Neutrophil (primary cell): ENCODE results near the gene APOBEC4.
A peak's percentile ranks its signal among the peaks of the same experiment; 100 is the strongest.
"Not testable (repeated sequence)": the region's sequence is repeated elsewhere in the genome, so short reads cannot be mapped to it uniquely, and the experiment has no call there.

Experiments
- H3K27ac ChIP-seq: fragments of 200-600 bp; sonication (generic); 2 replicates; pipeline ENCODE4 v1.5.1; 2016; ENCODE audit warnings: mild to moderate bottlenecking, moderate library complexity
- H3K27me3 ChIP-seq: fragments of 200-600 bp; sonication (generic); 2 replicates; pipeline ENCODE4 v1.6.0; 2016; ENCODE audit warnings: mild to moderate bottlenecking
- H3K36me3 ChIP-seq: fragments of 200-600 bp; sonication (generic); 2 replicates; pipeline ENCODE4 v1.5.1; 2017
- H3K4me1 ChIP-seq, 2 experiments: fragments of 200-600 bp in 1 of 2; sonication (generic) in 1 of 2; 1 replicate in 1 of 2; 2 replicates in 1 of 2; pipeline versions ENCODE4 v1.5.1 to v1.6.1; 2013 to 2016; ENCODE audit warnings: low read depth in 1 of 2, low read length in 1 of 2, mild to moderate bottlenecking in 1 of 2, moderate library complexity in 1 of 2; ENCODE audit not compliant: control insufficient read depth in 1 of 2, insufficient read depth in 1 of 2
- H3K4me3 ChIP-seq, 2 experiments: fragments of 200-600 bp in 1 of 2; sonication (generic) in 1 of 2; 1 replicate in 1 of 2; 2 replicates in 1 of 2; pipeline ENCODE4 v1.5.1; 2013 to 2016; ENCODE audit warnings: low read depth in 1 of 2, low read length in 1 of 2, mild to moderate bottlenecking in 1 of 2, moderate library complexity in 1 of 2
- H3K9me3 ChIP-seq: fragments of 200-600 bp; sonication (generic); 2 replicates; pipeline ENCODE4 v1.5.1; 2016
- TF ChIP-seq, protein P1 (sequence below): fragments of 200-600 bp; sonication (generic); IDR thresholded peaks from 2 replicates; pipeline ENCODE4 v1.5.1; 2016; ENCODE audit warnings: antibody characterized with exemption

The APOBEC4 gene

DNA sequence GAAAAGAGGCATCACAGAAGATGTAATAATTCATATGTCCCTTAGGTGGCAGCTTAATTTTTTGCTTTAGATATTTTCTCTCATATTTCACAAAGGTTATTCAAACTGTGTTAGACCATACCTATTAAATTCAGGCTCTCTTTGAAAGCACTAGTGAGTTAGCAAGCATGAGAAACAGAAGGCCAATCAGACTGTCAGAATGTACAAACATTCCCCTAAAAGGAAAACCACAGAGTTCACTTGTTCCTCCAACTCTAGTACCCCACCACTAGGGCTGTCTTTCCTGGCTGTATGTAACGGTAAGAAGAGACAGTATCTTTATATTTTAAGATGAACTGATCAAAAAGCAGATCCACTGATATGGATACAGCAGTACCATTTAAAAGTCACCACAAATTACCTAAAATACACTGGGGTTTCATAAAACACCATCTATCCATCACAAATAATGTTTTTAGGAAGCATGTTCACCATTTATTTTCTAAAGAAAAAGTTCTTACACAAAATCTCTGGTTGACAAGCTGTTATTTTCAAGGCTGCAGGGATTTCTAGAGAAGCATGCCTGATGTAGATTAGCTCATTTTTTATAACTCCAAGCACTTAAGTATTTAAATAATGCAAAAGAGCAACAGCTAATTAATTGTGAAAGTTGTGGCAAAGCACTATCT is 19.3 kb downstream of the APOBEC4 start:
- Histone ChIP-seq H3K27ac (peak overlapping the region; percentile 98), H3K9me3 (no peaks in the 10 kb centered on the region), H3K36me3 (peaks cover 42% of the 10 kb centered on the region), H3K4me3 (peak overlapping the region; percentile 71 to 77), H3K27me3 (peaks cover 2% of the 10 kb centered on the region), H3K4me1 (peaks cover 62 to 71% of the 10 kb centered on the region in 2 experiments)
- TF ChIP-seq, protein P1, sequence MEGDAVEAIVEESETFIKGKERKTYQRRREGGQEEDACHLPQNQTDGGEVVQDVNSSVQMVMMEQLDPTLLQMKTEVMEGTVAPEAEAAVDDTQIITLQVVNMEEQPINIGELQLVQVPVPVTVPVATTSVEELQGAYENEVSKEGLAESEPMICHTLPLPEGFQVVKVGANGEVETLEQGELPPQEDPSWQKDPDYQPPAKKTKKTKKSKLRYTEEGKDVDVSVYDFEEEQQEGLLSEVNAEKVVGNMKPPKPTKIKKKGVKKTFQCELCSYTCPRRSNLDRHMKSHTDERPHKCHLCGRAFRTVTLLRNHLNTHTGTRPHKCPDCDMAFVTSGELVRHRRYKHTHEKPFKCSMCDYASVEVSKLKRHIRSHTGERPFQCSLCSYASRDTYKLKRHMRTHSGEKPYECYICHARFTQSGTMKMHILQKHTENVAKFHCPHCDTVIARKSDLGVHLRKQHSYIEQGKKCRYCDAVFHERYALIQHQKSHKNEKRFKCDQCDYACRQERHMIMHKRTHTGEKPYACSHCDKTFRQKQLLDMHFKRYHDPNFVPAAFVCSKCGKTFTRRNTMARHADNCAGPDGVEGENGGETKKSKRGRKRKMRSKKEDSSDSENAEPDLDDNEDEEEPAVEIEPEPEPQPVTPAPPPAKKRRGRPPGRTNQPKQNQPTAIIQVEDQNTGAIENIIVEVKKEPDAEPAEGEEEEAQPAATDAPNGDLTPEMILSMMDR: peak; percentile 66

DNA sequence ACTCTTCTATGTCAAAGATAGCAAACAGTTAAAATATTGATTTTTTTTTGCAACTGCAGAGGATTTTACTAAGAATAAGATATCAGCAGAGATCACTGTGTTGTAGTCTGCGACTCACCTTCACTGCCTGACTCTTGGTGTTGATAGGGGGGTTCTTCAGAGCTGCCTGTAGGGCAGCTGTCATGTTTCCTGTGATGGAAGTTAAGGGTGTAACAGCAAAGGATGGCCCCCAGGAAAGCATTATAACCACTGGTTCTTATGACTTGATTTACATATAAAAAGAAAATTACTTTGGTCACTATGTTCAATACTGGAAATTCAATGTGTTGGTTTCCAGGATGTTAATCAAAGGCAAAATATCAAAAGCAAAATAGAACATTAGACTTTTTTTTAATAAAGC is 20.2 kb downstream of the APOBEC4 start:
- Histone ChIP-seq H3K27ac (peak overlapping the region; percentile 98), H3K4me3 (peak overlapping the region; percentile 71 to 77), H3K36me3 (peaks cover 50% of the 10 kb centered on the region), H3K27me3 (peaks cover 2% of the 10 kb centered on the region), H3K4me1 (peaks cover 63 to 73% of the 10 kb centered on the region in 2 experiments), H3K9me3 (no peaks in the 10 kb centered on the region)
- TF ChIP-seq, protein P1: no peak

DNA sequence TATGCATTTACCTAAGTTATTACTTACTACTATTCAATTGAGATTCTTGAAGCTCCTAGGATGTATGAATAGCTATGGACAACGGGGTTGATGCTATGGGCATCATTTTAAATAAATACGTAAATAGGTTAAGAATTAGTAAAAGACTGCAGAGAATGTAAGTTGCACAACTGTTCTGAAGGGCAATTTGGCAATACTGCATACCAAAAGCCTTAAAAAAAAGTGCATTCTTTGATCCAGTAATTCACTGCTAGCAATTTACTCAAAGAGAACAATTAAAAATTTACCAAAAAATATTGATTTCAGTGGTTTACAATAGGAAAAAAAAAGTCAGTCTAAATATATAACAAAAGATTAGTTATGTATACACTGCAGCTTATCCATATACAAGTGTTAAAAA is 21.0 kb downstream of the APOBEC4 start:
- H3K9me3 ChIP-seq: no peaks in the 10 kb centered on the region
- TF ChIP-seq, protein P1: no peak
- H3K27ac ChIP-seq: peak overlapping the region; percentile 98
- H3K4me1 ChIP-seq: peaks cover 70 to 77% of the 10 kb centered on the region in 2 experiments
- no peaks in the 10 kb centered on the region for H3K27me3 ChIP-seq
- H3K36me3 ChIP-seq: peaks cover 58% of the 10 kb centered on the region
- peak overlapping the region; percentile 71 to 77 for H3K4me3 ChIP-seq

DNA sequence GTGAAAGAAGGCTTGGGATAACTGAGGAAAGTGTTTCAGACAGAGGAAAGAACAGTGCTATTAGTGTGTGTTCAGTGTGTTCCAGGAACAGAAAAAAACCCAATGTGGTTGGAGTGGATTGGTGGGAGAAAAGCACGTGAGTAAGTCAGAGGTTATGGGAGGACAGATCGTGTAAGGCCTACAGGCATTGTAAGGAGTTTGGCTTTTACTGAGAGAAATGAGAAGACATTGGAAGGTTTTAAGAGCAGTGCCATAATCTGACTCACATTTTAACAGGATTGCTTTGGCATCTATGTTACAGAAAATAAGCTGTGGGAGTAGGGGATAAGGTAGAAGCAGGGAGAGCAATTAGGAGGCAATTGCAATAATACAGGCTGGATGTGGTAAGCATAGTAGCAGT is 22.4 kb downstream of the APOBEC4 start:
- TF ChIP-seq, protein P1: no peak
- peaks cover 75 to 80% of the 10 kb centered on the region in 2 experiments for H3K4me1 ChIP-seq
- H3K4me3 ChIP-seq: peak overlapping the region in 1 of 2 experiments; percentile 77
- peak overlapping the region; percentile 55 for H3K27ac ChIP-seq
- no peaks in the 10 kb centered on the region for H3K27me3 ChIP-seq
- H3K9me3 ChIP-seq: no peaks in the 10 kb centered on the region
- peaks cover 68% of the 10 kb centered on the region for H3K36me3 ChIP-seq

DNA sequence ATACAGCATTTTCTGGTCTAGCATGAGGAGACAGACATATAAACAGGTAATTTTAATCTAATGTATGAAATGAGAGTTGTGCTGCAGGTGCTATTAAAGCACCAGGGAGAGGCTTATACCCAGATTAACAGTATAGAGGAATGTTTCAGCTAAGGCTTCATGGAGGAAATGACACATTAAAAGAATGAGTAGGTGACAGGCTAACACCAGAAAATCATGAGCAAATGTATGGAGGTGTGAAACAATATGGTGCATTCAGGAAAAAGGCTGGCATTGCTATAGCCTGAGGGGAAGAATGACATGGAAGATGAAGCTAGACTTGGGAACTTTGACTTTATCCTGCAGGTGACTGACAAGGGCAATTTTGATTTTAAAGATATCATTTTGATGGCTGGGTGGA is 24.6 kb downstream of the APOBEC4 start:
- Histone ChIP-seq H3K27ac (peak overlapping the region; percentile 61), H3K4me3 (no peak overlapping the region), H3K9me3 (no peaks in the 10 kb centered on the region), H3K27me3 (no peaks in the 10 kb centered on the region), H3K36me3 (peaks cover 90% of the 10 kb centered on the region), H3K4me1 (peaks cover 78 to 90% of the 10 kb centered on the region in 2 experiments)
- TF ChIP-seq, protein P1: no peak

DNA sequence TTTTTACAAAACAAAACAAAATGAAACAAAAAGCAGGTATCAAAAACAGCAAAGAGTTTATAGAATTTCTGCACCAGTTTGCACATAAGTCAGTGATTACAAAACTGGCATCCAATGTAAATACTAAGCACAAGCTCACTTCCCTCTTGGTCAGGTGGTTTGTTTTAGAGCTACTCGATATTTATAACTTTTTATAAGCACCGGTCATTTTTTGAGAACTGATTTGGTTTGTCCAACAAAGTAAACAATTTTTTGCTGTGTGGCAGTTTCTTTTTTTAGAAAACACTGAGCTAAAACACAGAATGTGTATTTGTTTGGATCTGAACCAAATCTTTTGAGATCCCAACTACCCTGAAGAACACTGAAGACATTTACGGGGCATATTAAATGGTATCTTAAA is 26.9 kb downstream of the APOBEC4 start:
- peaks cover 81% of the 10 kb centered on the region for H3K36me3 ChIP-seq
- peak overlapping the region in 1 of 2 experiments; percentile 3 for H3K4me3 ChIP-seq
- not testable (repeated sequence) for H3K27me3 ChIP-seq, H3K9me3 ChIP-seq
- peak overlapping the region; percentile 81 for H3K27ac ChIP-seq
- H3K4me1 ChIP-seq: peaks cover 71 to 90% of the 10 kb centered on the region in 2 experiments
